Esophagus squamous epithelium (tissue), 4 donors: ENCODE data around the gene GSTM3.

Experiments
- POLR2A ChIP-seq, 4 donors: fragments of 450-650 bp; IDR thresholded peaks; one replicate each; pipeline ENCODE4 v1.6.1; 2017; ENCODE audit warnings: antibody characterized with exemption in 4 of 4, mild to moderate bottlenecking in 4 of 4, moderate library complexity in 3 of 4
- TF ChIP-seq, protein P1 (sequence below), 6 experiments: fragments of 450-650 bp in 4 of 6; fragments of 200-600 bp in 2 of 6; sonication (generic) in 2 of 6; IDR thresholded peaks; one replicate each; pipeline ENCODE4 v1.5.1; 2016 to 2019; ENCODE audit warnings: antibody characterized with exemption in 6 of 6, mild to moderate bottlenecking in 4 of 6, moderate library complexity in 4 of 6

DNA sequence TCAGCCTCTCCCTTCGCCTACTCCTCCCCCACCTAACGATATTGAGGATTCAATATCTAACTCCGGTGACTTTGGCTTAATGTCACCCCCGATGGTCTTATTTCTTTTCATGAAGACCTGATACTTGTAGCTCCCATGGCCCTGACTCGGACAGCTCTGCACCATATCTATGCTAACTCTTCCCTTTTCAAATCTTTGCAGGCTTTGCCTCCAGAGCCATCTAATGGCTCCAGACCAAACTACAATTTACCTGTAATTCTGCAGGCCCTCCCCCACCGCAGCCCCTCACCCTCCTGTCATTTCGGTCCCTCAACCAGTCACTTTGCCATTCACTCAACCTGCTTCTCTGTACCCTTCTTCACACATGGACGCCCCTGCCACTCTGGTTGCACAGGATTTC lies 36.7 kb downstream of the GSTM3 start:
- TF ChIP-seq, protein P1, sequence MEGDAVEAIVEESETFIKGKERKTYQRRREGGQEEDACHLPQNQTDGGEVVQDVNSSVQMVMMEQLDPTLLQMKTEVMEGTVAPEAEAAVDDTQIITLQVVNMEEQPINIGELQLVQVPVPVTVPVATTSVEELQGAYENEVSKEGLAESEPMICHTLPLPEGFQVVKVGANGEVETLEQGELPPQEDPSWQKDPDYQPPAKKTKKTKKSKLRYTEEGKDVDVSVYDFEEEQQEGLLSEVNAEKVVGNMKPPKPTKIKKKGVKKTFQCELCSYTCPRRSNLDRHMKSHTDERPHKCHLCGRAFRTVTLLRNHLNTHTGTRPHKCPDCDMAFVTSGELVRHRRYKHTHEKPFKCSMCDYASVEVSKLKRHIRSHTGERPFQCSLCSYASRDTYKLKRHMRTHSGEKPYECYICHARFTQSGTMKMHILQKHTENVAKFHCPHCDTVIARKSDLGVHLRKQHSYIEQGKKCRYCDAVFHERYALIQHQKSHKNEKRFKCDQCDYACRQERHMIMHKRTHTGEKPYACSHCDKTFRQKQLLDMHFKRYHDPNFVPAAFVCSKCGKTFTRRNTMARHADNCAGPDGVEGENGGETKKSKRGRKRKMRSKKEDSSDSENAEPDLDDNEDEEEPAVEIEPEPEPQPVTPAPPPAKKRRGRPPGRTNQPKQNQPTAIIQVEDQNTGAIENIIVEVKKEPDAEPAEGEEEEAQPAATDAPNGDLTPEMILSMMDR (IDR thresholded peaks at IDR 0.05) = no peak
- TF ChIP-seq POLR2A (IDR thresholded peaks at IDR 0.05) = no peak
